ENCODE measurements around the gene CLN6. TPM values are rescaled to one million over a fixed set of nuclear protein-coding genes. Genes with fewer than 3 reads are reported as not detected.

The CLN6 gene
- total and polyA plus RNA-seq, 2 of the 4 experiments (the other 2 are of a cell fraction), result 6.5 to 31.9 TPM

- Histone ChIP-seq H3K36me3 (ENCODE audit: control insufficient read depth, insufficient read depth, low read length) (no peaks in the 10 kb centered on the region), H2AK5ac (ENCODE audit: low read depth, low read length) (no peak overlapping the region), H3K4me1 (ENCODE audit: control insufficient read depth, insufficient read depth, low read length) (no peaks in the 10 kb centered on the region; the same call in 1 of the 2 replicates), H4K8ac (ENCODE audit: low read depth in 2 of 2, low read length in 2 of 2) (no peak overlapping the region), H2AFZ (replicated peaks; ENCODE audit: low read length, poor library complexity) (no peak overlapping the region), H3K79me1 (ENCODE audit: low read depth in 1 of 2, low read length in 2 of 2) (no peaks in the 10 kb centered on the region), H4K91ac (ENCODE audit: insufficient read depth, low read depth, low read length) (no peak overlapping the region), H3K18ac (ENCODE audit: low read depth, low read length) (no peak overlapping the region), H4K20me1 (ENCODE audit: insufficient read depth, low read length) (no peaks in the 10 kb centered on the region), H3K14ac (replicated peaks; ENCODE audit: low read depth, low read length) (no peak overlapping the region), H3K9me3 (ENCODE audit: control insufficient read depth, insufficient read depth, low read length) (peaks cover 4% of the 10 kb centered on the region), H3K9me1 (ENCODE audit: insufficient read depth, low read length) (no peaks in the 10 kb centered on the region), H3K23ac (ENCODE audit: low read depth, low read length) (no peak overlapping the region), H3K27ac (ENCODE audit: insufficient read depth, low read length) (no peak overlapping the region), H2BK15ac (ENCODE audit: low read depth, low read length) (no peak overlapping the region), H2BK20ac (ENCODE audit: low read depth, low read length) (no peak overlapping the region), H3K4me3 (ENCODE audit: insufficient read depth, low read depth, low read length) (no peak overlapping the region), H2BK120ac (ENCODE audit: low read depth, low read length) (no peak overlapping the region), H4K5ac (ENCODE audit: low read depth, low read length) (no peak overlapping the region), H3K9ac (ENCODE audit: low read depth, low read length) (no peak overlapping the region), H2BK5ac (ENCODE audit: low read depth, low read length, poor library complexity, severe bottlenecking) (no peak overlapping the region), H3K27me3 (ENCODE audit: control insufficient read depth, insufficient read depth, low read length) (no peaks in the 10 kb centered on the region), H3K4me2 (ENCODE audit: low read depth, low read length) (no peak overlapping the region), H3K56ac (ENCODE audit: extremely low read depth, insufficient read depth, low read length) (no peak overlapping the region), H3K4ac (ENCODE audit: low read depth, low read length) (no peak overlapping the region), H2AK9ac (replicated peaks; ENCODE audit: low read depth, low read length, poor library complexity) (no peak overlapping the region)
- dilution Hi-C loops (cut with HindIII; ENCODE audit: low sequenced_read_pairs, unreplicated experiment) (no loop called here), in situ Hi-C loops (cut with MboI; ENCODE audit: low sequenced_read_pairs) (no loop called here), intact Hi-C loops (cut with micrococcal nuclease) (loop anchor here (5.0 kb wide), 1 partner anchor 493 kb away; no protein-coding TSS in a partner anchor)
- TF ChIP-seq NFE2L2 (IDR thresholded peaks at IDR 0.05; ENCODE audit: low read depth, low read length) (no peak), MAZ (IDR thresholded peaks at IDR 0.05; ENCODE audit: borderline replicate concordance, low read depth, low read length) (no peak), BHLHE40 (IDR thresholded peaks at IDR 0.05; ENCODE audit: low read depth, low read length) (no peak), RFX5 (IDR thresholded peaks at IDR 0.05; ENCODE audit: low read depth, low read length) (no peak), MXI1 (IDR thresholded peaks at IDR 0.05; ENCODE audit: borderline replicate concordance, low read depth, low read length) (no peak), RCOR1 (IDR thresholded peaks at IDR 0.05; ENCODE audit: insufficient replicate concordance, low read length) (no peak)
- BruUV-seq (replicated peaks), result no TSS peak
- no CpG with 5 or more reads among the region's 1 CpG for WGBS, 2 experiments (ENCODE audit: extremely low coverage in 2 of 2, insufficient read length in 1 of 2)
- POLR2A ChIA-PET (ENCODE audit: unreplicated experiment), result no interaction called here
- CTCF ChIA-PET, result interaction anchor here (0.7 kb wide), 1 partner anchor 633 kb away, joined by 4 read pairs; no protein-coding TSS in a partner anchor
- DNase-seq (no peak), ATAC-seq (ENCODE audit: low read depth) (no peak)
These were observed 14.7 kb upstream of the CLN6 start for GRCh38 chr15:68244235-68244634.
